HCEC 1CT (cell line): ENCODE data around the gene OGT.
"Not testable (repeated sequence)": the region's sequence is repeated elsewhere in the genome, so short reads cannot be mapped to it uniquely, and the experiment has no call there.

ENCODE experiments used
- DNase-seq: peaks from one replicate; pipeline ENCODE4 v3.0.0-alpha.2; 2017

OGT gene

DNA sequence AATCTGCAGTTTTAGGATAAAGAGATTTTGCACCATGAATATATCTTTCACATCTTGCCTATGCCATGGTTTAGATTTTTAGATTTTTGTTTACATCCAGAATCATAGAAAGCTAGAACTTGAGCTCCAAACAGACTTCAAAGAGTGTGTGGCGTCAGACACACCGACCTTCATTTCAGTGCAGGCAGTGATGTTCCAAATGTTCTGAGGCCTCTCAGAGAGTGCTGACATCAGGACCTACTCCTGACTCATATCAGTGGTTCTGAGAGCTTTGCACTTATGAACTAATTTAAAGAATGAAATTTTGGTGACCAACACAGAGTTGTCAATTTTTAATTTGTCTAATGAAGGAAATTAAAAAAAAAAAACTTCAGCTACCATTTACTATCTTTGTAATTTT, 67.1 kb downstream of the OGT start:
- DNase-seq, result no peak

DNA sequence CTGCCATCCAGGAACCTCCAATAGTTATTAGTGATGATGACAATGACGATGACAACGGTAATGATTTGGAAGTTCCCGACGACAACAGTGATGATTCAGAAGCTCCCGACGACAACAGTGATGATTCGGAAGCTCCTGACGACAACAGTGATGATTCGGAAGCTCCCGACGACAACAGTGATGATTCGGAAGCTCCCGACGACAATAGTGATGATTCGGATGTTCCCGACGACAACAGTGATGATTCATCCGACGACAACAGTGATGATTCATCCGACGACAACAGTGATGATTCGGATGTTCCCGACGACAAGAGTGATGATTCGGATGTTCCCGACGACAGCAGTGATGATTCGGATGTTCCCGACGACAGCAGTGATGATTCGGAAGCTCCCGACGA, 70.7 kb downstream of the OGT start:
- DNase-seq, result no peak

DNA sequence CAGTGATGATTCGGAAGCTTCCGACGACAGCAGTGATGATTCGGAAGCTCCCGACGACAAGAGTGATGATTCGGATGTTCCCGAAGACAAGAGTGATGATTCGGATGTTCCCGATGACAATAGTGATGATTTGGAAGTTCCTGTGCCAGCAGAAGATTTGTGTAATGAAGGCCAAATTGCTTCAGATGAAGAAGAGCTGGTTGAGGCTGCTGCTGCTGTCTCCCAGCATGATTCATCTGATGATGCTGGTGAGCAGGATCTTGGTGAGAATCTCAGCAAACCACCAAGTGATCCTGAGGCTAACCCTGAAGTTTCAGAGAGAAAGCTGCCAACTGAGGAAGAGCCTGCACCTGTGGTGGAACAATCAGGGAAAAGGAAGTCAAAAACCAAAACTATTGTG, 71.2 kb downstream of the OGT start:
- DNase-seq, result peak; percentile 2

DNA sequence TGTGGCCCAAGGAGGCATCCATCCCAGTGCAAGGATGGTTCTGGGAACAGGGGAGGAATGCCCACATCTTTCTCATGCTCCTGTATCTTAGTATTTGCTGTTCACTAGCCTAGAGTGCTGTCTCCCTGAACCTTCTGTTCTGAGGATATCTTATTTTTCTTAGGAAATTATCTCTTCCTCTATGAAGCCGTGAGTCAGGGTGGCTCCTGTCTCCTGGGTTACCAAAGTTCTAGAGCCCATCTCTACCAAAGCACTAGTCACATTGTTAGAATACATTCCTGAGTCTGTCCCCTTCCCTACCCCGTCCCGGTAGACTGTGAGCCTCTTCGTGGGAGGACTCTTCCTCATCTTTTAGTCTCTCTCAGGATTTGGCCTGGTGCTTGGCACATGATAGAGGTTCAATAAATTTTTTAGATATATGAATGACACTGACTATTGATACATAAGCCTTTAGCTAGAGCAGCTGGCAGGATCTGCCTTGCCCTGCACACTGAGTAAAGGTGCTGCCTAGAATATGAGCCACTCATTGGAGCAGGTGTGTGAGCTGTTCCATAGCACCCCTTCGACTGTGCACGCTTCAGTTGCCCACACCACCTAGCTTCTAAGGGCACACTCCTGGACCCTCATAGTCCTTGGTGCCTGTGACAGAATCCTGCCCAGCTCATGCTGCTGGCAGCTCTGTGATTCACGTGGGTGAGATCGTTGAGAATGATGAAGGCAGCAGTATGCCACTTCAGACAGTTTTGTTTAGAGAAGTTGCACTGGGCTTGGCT, 72.1 kb downstream of the OGT start:
- DNase-seq, result no peak

DNA sequence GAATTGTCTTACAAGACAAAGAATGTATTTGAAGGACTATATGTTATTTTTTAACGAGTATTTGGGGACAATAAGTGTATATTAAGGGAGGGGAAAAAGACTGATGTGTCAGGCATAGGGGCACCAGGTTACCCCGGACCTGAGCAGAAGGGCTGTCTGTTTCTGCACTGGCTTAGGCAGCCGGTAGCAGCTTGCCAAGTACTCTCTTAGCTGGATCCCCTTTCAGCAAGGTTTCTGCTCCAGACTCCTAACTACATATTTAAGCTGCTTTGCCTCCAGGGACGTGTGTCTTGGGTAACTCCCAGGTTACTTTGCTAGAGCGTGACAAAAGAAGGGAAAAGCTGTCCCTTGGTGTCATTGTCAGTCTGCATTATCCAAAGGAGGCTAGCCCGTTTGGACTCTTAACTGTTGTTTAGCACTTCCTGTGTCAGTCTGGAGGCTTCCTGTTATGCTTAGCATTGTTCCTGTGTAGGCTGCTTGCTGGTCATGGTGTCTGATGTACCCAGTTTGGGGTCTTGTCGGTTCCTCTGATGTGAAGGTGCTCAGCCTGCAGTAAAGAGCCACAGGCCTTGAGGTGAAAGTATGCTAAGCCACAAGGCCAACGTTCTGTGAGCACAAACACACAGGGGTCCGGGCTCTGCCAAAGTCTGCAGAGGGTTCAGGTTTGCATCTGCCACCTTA, 73.8 kb downstream of the OGT start:
- DNase-seq, result no peak

DNA sequence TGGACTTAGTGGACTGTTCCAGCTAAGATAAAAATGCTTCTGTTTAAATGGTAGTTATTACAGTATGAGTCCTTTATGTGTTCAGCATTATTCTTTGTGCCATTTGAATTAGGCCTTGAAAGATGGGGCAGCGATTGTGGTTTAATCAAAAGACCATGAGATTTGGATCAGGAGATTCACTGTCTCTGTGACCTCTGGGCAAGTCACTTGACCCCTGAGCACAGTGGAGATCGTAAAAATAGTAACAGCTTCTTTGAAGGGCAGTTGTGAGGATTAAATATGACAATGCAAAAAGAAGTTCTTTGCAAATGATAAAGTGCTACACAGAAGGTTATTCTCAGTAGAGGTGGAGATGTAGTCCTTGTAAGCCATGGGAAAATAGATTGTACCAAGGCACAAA, 74.6 kb downstream of the OGT start:
- DNase-seq, result no peak

DNA sequence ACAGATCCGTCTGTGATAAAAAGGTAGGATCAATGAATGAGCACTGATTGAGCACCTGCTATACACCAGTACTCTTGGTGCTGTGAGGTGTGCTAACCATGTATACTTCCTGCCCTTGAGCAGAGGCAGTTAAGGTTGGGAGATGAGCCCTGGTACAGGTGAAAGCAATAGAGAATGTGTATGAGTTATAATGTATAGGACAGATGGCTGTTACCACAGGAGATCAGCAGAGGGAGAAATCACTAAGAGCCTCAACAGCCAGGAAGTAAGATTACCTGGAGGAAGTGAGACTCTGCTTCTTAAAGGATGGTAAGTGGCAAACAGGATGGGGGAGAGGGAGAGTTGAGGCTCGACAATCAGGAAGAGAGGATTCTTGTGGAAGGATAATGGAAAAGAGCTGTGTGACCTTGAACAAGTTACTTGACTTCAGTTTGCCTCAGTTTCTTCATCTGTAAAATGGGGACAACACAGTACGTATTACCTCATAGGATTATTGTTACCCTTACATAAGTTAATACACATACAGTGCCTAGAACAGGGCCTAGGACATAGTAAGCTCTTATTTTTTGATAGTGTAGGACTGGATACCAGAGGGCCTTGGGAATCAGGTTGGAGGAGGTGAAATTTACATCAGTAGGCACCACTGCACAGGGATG, 76.3 kb downstream of the OGT start:
- no peak for DNase-seq

DNA sequence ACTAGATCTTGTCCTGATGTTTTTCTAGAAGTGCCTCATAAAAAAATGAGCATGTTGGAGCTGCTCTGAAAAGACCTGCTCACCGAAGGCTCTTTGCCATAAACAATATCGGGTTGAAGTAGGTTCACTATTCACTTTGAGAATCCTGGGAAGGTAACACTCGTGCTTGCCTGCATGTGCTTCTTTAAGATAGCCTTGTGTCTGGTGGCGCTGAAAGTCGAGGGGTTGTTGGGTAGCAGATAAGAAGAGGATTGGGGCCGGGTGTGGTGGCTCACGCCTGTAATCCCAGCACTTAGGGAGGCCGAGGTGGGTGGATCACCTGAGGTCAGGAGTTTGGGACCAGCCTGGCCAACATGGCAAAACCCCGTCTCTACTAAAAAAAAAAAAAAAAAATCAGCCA, 78.8 kb downstream of the OGT start:
- DNase-seq, result not testable (repeated sequence)

DNA sequence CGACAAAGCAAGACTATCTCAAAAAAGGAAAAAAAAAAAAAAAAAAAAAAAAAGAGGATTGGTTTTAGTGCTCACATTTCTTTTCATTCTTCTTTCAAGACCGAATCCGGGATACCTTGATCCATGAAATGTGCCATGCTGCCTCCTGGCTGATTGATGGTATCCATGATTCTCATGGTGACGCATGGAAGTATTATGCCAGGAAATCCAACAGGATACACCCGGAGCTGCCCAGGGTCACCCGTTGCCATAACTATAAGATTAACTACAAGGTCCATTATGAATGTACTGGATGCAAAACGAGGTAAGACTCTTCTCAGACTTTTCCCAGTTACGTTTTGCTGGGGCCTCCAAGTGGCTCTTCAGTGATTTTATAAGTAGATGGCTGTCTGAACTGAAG, 79.4 kb downstream of the OGT start:
- no peak for DNase-seq

DNA sequence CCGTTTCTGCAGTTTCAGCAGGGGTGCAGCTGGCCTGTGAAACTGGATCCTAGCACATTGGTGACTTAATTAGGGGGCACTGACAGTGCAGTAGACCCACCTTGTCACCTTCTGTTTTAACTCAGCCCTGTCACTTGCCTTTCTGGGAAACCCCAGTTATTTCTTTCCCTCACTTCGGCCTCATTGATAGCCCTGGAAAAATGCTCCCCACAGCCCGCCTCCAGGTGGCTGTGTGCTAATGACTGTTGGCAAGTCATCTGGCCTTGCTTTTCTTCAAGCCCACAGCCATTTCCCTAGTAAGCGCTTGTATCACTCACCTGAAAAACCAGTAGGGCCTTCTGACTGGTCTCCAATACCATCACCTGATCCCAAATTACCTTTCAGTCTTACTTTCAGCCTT, 82.2 kb downstream of the OGT start:
- DNase-seq, result no peak

DNA sequence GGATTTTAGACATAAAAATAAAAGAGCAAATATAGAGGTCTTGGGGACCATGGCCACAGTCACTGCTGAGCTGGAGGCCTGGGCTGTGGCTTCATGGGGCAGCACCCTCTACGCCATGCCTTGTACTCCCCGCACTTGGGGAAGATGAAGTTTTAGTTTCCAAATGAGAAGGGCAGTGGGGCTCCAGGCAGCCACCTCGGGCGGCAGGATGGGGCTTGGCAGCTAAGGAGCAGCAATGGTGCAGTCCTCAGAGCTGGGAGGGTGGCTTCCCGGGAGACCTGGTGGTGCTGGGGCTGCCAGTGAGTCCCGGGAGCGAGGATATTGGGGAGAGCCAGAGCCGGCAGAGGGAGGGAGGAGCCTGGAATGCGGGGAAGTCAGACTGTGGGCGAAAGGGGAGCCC, 83.0 kb downstream of the OGT start:
- DNase-seq, result no peak

DNA sequence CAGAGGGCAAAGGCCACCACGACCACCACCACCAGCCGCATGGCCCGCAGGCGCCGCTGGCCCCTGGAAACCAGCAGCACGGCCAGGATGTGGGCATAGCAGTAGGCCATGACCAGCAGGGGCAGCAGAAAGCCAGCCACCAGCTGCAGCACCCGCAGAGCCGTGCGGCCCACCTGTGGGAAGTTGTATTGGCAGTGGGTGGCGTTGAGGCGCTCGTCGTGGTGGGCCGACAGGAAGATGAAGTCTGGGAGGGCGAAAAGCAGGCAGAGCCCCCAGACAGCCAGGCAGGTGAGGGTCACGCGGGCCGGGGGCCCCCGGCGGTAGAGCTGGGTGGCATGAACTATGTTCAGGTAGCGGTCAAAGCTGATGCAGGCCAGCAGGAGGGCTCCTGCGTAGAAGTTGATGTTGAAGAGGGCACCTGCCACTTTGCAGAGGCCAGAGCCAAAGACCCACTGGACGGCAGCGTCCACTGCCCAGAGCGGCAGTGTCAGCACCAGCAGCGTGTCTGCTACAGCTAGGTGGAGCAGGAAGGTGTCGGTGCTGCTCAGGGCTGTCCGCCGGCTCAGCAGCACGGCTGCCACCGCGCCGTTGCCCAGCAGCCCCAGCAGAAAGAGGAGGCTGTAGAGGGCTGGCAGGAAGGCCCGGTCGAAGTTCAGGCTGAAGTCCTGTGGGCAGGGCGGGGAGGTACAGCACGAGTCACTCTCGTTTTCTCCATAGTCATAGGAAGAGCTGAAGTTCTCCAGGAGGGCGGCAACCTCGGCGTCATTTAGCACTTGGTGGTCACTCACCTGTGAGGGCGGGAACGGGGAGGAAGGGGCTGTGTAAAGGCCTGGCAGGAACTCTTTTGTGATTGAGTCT, 84.0 kb downstream of the OGT start:
- no peak for DNase-seq

DNA sequence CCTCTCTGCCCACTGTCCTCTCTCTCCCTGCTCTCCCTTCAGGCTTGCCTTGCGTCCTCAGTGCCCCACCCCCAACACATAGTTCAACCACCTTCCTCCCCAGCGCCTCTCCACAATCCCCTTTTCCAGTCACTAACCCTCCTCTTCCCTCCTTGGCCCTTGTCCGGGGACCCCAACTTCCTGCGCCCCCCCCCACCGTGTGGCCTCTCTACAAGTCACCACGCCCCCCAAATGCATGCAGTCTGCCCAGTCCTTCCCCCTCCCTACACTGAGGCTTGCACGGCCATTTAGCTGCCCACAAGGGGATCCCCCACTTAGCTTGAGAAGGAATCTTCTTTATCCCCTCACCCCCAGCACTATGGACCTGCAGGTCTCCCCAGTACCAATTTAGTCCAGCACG, 84.8 kb downstream of the OGT start:
- DNase-seq, result no peak

DNA sequence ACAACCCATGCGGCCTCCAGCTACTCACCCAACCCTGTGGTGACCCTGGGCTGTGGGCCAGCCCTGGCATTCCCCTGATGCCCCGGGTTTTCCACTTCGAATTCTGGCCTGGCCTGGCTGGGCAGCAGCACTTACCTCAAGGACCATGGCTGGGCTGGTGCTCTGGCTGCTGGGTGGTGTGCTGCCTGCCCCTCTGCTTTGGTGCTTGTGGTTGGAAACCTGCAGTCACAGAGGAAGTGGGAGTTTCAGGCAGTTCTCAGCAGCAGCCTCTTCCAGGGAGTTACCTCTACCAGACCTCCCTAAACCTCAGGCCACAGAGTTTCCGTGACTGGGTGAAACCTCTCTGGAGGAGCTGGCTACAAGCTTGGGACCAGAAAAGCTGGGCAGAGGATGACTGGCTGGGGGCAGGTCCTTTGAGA, 85.4 kb downstream of the OGT start, which contains the start of gene CXCR3:
Gene CXCR3 (minus strand): TSS at position 209 of the 419 bp plus-strand sequence. CDS start 62 bp downstream, at position 147.
- DNase-seq, result no peak

DNA sequence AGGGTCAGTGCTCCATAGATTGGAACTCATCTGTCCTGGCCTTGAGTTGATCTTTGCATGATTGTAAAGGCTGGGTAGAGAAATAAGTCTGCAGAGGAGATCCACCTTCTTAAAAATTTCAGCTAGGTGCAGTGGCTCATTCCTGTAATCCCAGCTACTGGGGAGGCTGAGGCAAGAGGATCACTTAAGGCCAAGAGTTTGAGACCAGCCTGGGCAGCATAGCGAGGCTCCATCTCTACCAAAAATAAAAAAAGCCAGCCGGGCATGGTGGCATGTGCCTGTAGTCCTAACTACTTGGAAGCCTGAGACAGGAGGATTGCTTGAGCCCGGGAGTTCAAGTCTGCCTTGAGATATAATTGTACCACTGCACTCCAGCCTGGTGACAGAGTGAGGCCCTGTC, 85.9 kb downstream of the OGT start:
- no peak for DNase-seq

DNA sequence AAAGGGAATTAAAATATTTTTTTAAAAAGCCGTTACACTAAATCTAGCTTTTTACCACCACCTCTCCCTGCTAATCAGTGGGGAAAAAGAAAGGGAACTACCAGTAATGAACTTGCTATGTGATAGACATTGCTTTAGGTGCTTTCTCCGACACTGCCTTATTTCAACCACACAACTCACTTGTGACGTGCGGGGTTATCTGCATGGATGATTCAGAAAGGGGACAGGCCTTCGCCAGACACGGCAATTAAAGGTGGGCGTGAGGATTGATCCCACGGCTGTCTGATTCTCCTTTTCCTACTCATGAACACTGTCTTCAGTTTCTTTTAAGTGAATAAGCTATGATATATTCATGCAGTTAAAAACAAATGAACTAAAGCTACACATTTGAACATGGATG, 86.3 kb downstream of the OGT start:
- no peak for DNase-seq

DNA sequence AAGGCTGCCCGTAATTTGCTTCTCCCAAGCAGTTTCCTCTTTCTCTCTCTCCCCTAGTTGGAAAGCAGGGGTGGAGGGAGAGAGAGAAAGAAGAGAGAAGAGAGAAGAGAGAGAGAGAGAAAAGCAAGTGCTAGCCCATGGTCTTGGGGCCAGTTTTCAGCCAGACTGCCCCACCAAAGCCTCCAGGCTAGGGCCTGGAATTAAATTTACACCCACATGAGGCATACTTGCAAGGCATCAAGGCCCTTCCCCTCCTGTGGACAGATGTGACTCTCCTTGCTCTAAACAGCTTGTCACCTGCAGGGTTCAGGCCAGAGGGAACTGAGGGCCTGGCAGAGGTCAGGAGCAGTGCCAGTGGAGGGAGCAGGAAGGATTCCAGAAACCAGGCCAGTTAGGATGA, 87.1 kb downstream of the OGT start:
- no peak for DNase-seq

DNA sequence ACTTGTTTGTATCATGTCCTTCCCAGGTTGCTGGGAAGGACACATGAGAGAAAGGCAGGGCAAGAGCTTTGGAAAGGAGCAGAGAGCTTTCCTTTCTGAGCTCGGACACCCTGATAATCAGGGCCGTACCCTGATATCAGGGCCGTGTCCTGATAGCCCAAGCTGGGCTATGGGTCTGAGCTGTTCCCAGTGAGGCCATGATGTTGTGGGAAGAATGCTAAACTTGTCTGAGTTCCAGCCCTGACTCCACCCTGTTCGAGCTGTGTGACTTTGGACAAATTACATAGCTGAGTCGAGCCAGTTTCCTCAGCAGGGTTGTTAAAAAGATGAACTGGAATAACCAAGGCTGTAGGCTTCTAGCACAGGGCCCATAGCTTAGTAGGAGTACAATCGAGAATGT, 88.7 kb downstream of the OGT start:
- DNase-seq, result no peak

DNA sequence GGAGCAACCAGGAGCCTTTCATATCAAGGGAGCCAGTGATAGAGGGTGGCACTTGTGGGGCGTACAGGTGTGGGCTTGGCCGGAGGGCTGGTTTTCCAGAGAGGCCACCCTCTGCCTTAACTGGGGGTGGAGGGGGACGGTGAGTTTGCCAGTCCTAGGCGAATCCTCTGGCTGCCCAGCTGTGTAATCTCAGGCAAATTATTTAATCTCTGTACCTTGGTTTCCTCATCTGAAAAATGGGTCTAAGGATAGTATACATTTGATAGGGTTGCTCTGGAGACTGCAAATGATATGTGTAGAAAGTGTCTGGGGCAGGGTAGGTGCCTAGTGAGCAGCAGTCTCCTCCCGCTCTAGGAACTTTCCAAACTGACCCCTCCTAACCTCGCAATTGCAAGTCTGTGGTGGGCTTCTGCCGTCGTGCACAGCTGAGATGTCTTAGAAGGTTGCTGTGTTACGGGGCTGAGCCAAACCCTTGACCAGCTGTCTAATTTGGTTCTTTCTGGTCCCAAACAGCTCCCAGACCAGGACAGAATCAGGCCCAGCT, 89.2 kb downstream of the OGT start:
- DNase-seq, result no peak

DNA sequence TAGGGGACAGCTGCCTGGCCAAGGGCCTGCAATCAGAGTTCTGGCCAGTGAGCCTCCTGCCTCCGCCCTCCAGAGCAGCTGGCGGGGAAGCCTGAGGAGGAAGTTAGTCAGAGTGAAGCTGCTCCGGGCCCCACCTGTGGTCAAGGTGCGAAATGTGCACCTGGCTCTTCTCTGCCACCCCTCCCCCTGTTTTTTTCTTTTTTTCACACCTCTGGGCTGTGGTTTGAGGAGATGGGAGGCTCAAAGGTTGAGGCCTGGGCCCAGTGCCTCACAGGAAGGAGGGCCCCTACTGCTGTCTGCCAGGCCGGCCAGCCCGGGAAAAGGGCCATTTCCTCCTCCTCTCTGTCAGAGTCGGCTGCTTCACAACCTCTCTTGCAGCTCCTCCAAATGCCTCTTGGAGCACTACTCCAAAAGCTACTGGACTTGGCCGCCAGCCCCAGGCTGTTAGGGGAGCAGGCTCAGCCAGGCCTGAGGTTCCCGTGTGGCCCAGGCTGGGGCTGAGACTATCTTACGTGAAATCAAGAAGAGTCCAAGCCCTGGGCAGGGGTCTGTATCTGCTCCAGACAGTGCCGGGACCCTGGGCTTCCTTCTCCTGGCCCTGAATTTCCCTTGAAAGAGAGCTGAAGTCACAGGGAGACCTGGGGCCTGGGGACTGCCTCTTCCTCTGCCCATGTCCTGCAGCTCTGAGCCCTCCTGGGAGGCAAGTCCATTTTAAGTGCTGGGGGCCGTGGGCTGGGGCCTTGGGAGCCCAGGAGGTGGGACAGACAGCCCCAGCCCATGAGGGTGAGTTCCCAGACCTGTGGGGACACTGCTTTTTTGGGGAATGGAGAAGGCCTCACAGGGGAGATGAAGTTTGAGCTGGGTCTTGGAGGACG, 89.9 kb downstream of the OGT start:
- peak; percentile 39 for DNase-seq

DNA sequence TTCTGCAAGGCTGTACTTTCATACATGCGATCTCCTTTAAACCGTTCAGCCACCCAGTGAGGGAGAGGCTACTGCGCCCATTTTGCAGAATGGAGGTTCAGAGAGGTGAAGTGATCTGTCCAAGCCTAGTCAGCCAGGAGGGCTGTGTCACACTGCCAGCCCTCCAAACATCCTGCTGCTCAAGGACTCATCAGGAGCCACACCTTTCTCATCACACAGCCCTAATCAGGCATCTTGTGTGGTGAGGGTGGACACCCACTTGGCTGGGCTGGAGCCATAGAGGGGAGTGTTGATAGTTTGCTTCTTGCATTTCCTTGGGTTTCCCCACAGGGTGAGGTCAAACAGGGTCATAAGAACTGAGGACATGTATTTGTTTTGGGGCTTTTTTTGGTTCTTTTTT, 90.8 kb downstream of the OGT start:
- DNase-seq, result no peak

DNA sequence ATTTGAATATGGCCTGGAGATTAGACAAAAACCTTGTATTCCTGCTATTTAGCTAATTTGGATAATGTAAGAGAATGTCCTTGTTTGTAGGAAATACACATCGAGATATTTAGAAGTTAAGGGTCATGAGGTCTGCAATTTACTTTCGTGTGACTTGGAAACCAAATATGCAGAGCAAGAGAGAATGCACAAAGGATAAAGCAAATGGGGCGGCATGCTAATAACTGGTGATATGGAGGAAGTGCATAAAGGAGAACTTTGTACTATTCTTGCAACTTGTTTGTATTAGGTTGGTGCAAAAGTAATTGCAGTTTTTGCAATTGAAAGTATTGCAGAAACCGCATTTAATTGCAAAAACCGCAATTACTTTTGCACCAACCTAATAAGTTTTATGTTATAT, 92.6 kb downstream of the OGT start:
- DNase-seq, result no peak
